GM19328 (cell line): ENCODE data around the gene ZNF273.
"Not testable (repeated sequence)": the region's sequence is repeated elsewhere in the genome, so short reads cannot be mapped to it uniquely, and the experiment has no call there.

ENCODE experiments used
- ATAC-seq: cut with Tn5 transposase; IDR thresholded peaks from one replicate; pipeline ENCODE4 v1.9.1; 2021; ENCODE audit warnings: mild to moderate bottlenecking, moderate library complexity; ENCODE audit not compliant: unreplicated experiment

Gene ZNF273

DNA sequence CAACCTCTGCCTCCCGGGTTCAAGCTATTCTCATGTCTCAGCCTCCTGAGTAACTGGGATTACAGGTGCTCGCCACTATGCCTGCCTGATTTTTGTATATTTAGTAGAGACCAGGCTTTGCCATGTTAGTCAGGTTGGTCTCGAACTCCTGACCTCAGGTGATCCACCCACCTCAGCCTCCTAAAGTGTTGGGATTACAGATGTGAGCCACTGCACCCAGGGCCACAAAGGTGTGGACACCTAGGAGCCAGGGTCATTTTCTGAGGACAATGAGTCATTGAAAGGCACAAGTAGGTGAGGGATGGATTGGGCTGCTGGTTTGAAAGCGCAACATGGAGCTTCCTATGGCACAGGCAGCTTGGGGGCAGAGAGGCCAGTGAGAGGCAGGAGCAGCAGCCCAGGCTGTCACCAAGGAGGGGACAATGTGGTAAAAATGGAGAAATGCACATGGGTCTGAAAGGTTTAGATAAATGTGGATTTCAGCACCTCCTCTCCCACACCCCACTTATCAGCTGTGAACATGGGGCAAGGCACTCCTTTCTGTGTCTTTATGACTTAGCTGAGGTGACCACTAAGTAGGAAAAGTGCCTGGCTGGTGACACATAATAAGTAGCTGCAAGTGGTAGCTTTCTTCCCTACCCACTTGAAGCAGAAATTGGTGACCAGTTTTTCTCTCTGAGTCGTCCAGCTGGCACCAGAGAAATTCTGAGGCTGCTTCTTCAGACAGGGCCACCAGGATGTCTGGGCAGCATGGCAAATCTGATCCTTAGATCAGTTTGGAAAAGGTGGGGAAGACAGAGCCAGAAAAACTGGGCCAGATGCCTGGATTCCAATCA is 41.8 kb downstream of the ZNF273 start:
- not testable (repeated sequence) for ATAC-seq

DNA sequence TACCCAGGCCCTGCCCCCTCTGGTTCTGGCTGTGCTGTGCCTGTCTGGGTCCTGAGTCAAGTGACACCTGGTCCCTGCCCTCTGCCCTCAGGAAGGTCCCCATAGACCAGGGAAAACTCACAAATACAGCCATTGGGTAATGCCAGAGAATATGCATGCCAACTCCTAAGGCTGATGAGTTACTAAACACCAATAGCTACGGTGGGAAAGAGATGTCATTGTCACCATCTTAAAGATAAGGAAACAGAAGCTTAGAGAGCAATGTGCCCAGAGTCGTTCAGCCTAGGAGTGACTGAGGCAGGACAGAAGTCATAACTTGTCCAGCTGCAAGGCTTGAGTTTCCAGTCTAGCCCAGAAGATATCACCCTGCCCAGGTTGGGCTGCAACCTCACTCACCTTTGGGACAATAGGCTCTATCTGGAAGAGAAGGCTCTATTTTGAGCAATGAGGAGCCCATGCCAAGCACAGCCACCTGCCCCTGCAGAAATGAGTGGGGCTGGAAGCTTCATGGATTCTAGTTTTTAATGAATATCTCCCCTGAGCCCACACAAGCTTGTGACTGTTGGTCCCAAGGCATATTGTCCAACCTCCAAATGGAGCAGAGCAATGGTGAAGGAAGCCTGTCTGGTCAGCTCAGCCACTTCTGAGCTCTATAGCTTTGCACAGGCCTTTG is 42.6 kb downstream of the ZNF273 start:
- ATAC-seq, result no peak

DNA sequence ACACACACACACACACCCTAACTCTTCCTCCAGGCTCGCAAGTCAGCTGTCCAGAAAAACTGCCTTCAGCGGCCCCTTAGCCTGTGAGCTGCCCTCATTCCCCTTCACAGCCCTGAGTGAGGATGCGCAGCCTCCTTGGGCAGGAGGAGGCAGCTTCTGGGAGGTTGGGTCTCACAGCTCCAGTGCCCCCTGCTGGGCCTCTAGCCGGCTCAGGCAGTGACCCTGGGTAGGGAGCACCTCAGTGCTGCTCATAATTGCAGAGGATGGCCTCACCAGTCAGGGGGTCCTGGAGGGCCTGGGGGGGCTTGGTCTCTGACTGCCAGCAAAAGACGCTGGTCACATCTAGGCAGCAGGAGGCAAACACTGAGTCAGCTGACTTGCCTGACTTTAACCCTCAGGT is 43.7 kb downstream of the ZNF273 start:
- ATAC-seq, result no peak

- ATAC-seq, result no peak
These were observed 44.4 kb downstream of the ZNF273 start for GRCh38 chr7:64947252-64948000.

DNA sequence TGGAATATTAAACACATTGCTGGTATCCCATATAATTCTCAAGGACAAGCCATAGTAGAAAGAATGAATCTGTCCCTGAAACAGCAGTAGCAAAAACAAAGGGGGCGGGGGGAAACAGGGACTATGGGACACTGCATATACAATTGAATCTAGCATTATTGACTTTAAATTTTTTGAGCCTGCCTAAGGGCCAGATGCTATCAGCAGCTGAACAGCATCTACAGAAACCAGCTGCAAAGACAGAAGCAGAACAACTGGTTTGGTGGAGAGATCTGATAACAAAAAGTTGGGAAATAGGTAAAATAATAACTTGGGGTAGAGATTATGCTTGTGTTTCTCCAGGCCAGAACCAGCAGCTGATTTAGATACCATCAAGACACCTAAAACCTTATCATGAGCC is 45.7 kb downstream of the ZNF273 start:
- ATAC-seq, result not testable (repeated sequence)

- ATAC-seq, result not testable (repeated sequence)
These were observed 47.6 kb downstream of the ZNF273 start for GRCh38 chr7:64950673-64951072.

GRCh38 chr7:64951250-64951848 is 48.3 kb downstream of the ZNF273 start:
- ATAC-seq, result no peak

GRCh38 chr7:64959072-64959747 is 56.1 kb downstream of the ZNF273 start:
- ATAC-seq, result no peak

DNA sequence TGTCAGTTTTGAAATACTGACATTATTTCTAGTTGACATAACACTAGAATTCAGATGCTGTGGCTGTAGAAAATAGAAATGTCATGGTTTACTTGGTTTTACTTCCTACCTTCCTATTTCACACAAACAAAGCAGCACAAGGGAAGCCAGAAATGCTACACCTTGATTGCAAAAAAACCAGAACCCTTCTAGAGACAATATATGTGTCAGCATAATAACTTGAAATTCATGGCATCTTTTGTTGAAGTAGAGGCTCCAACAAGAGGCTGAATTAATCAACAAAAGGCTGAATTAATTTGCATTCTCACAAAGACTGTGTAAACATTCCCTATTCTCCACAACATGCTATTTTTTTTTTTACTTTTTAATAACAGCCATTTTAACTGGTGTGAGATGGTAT is 62.5 kb downstream of the ZNF273 start:
- ATAC-seq, result no peak

DNA sequence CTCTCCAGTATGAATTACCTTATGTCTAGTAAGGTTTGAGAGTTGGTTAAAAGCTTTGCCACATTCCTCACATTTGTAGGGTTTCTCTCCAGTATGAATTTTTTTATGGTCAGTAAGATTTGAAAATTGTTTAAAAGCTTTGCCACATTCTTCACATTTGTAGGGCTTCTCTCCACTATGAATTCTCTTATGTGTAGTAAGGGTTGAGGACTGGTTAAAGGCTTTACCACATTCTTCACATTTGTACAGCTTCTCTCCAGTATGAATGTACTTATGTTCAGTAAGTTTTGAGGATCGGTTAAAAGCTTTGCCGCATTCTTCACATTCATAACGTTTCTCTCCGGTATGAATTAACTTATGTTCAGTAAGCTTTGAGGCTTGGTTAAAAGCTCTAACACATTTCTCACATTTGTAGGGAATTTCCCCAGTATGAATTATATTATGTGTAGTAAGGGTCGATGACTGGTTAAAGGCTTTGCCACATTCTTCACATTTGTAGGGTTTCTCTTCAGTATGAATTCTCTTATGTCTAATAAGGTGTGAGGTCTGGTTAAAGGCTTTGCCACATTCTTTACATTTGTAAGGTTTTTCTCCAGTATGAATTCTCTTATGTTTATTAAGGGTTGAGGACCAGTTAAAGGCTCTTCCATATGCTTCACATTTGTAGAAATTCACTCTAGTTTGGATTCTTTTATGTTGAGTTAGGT is 75.6 kb downstream of the ZNF273 start:
- no peak for ATAC-seq
